Esophagus muscularis mucosa (tissue), 4 donors: ENCODE data around the gene CAPS.

Source experiments
- CTCF ChIP-seq, 3 experiments: fragments of 200-600 bp in 2 of 3; fragments of 450-650 bp in 1 of 3; sonication (generic) in 2 of 3; IDR thresholded peaks; one replicate each; pipeline ENCODE4 v1.5.1; 2017 to 2019; ENCODE audit warnings: antibody characterized with exemption in 3 of 3, mild to moderate bottlenecking in 2 of 3, moderate library complexity in 1 of 3
- EP300 ChIP-seq: sonication (generic); formaldehyde crosslinking; IDR thresholded peaks from one replicate; pipeline ENCODE4 v1.6.1; 2017; ENCODE audit warnings: antibody characterized with exemption
- POLR2A ChIP-seq: fragments of 450-650 bp; IDR thresholded peaks from one replicate; pipeline ENCODE4 v1.6.1; 2017; ENCODE audit warnings: antibody characterized with exemption, moderate library complexity, mild to moderate bottlenecking, low read depth
- POLR2AphosphoS5 ChIP-seq, 2 donors: sonication (generic); formaldehyde crosslinking; IDR thresholded peaks; one replicate each; pipeline ENCODE4 v1.6.1; 2017; ENCODE audit warnings: antibody characterized with exemption in 2 of 2

- TF ChIP-seq CTCF (IDR thresholded peaks at IDR 0.05) (no peak), POLR2AphosphoS5 (IDR thresholded peaks at IDR 0.05) (no peak), EP300 (no peak), POLR2A (no peak)
Observed at GRCh38 chr19:5914358-5914774, 312 bp downstream of the CAPS start.
